ENCODE data around the gene ALDH3B2.

Gene ALDH3B2

DNA sequence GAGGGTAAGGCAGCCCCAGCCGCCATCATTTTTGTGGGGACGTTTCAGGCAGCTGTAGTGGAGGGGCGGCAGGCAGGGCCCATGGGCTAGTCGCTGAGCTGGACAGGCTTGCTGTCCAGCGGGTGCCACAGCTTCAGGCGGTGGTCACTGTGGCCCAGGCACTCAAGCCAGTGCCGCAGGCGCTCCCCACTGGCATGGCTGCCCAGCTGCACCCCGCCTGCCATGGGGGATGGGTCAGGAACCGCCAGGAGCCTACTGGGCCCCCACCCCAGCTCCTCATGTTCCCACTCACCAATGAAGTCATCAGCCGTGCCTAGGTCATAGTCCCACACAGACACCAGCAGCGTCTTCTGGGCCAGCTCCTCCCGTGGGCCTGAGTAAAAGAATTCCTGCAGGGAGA is 61.7 kb downstream of the ALDH3B2 start:
- DNase-seq: no peak

Measured in inflammatory macrophage treated with lipopolysaccharide for 4 hours (primary cell).